Activated effector memory CD4-positive, alpha-beta T cell treated with Interleukin-2 at 50 U/mL for 16 hours (primary cell): ENCODE measurements around the gene CFL2.
"Not testable (repeated sequence)": the region's sequence is repeated elsewhere in the genome, so short reads cannot be mapped to it uniquely, and the experiment has no call there.

Experiments used
- DNase-seq: peaks from one replicate; pipeline ENCODE4 v3.0.0-alpha.2; 2020

The CFL2 gene

DNA sequence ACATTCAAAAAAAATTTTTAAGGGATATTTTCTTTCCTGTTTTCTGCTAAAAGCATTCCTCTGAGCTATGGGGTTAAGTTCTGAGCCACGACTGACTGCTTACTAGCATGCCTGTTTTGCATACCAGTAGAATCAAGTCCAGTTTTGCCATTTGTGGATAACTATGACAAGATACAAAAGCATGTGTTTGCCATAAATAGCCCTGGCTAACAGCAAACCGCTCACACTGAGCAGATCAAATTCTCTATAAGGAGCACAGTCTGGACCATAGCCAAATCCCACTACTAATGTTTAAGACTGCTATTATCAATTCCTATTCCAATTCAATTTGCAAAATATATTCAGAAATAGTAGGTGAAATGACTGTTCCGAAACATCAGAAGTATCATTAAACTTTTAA, 3.2 kb downstream of the CFL2 start:
- no peak for DNase-seq

DNA sequence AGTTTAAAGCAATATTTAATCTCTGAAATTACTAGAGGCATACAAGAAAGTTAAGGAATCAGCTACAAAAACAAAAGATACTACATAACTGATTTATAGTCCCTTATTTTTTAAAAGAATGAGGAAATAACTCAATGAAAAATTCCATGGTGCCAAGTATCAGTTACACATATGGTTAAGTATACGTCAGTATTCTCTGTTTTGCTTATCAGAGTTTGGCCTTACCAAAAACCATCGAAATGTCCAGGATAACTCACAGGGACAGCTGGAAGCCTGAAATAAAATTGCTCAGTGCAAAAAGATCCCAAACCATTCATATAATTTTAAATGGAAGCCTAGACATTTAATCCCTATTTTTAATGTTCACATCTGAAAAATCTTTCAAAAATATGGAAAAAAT, 3.6 kb downstream of the CFL2 start:
- no peak for DNase-seq

DNA sequence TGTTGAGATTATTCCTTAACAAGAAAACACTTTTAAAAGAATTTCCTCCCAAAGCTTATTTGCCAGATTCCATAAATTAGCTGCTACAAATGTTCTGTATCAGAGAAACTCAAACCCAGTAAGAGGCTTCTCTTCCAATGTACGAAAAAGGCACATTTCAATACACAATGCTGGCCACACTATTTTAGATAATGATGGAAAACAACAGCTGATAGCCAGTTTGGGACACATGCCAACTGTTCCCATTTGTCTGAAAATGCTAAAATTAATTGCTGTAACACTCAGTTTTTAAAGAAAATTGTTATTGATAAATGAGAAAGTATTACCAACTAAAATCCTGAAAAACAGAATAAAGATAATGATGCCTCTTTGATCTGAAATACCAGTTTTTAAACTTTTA, 4.4 kb downstream of the CFL2 start:
- no peak for DNase-seq

DNA sequence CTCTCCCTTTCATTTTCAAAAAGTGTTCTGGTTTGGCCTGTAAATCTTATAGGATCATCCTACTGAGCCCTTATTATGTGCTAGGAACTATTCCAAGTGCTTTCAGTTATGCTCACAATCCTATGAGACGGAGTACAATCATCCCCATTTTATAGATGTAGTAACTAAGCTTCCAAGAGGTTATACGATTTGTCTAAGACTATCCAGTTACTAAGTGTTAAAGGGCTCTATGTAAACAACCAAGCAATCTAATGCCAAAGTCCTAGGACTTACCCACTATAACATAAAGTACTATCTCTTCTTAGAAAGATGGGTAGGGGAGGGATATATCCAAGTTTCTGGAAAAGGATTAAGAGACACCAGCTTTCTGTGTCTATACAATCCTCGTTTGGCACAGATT, 6.7 kb downstream of the CFL2 start:
- DNase-seq: no peak

DNA sequence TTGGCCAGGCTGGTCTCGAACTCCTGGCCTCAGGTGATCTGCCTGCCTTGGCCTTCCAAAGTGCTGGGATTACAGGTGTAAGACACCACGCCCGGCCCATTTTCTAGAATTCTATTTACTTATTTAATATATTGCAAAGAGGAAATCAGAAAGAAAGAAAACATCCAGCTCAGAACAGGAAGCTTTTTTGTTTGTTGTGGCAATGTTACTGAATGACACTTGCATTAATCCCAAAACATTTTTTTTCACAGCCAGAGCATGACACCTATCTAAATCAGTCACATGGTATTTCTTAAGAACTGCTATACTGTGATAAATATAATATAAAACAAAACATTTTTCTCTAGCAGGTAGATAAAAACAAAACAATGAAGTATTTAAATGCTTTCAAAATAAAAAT, 12.6 kb downstream of the CFL2 start:
- DNase-seq: no peak

DNA sequence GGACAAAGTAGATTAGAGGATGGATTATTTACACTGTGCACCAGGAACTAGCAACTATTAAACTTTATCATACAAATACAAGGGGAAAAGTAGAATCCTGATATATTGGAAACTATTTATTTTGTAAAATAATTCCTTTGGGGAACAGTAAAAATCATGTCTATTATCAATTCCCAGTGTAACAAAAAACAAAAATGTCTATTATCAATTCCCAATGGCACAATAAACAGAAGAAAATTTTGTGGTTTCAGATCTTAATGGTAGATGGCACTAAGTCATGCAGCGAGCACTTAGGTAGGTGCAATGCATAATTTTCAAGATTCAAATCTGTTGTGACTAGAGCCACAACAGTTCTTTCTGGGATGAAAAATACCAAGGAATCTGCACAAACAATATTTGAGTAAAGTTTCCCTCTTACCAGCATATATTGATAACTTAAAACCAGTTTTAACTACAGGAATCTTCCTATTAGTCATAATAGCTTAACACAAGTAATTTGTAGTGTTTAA, 13.7 kb downstream of the CFL2 start:
- DNase-seq: no peak

DNA sequence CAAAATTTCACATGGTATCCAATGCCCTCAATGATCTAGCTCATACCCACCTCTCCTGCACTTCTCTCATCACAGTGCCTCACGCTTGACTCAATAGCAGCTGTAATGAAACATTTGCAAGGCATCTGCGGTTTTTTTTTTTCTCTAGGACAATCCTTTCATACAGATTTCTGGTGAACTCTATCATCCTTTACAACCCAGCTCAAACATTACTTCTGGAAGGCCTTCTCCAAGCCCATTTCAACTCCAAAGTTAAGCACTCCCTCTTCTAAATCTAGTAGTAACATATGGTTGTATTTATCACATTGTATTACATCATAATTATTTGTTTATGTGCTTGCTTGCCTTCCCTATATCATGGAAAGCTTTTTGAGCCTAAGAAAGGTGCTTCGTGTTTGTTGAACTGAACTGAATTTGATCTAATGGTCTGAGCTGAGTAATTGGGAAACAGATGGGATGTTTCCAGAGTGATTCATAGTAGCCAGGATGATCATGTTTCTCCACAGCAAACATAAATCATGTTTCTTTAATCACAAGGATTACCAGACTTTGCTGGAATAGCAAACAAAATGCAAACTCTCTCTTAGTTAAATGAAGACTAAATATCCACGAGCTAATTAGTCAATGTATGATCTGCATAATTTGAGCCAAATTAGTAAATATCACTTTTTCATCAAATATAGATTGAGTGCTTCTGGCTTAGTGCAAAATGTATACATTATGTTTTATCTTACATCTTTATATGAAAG, 14.3 kb downstream of the CFL2 start:
- no peak for DNase-seq

DNA sequence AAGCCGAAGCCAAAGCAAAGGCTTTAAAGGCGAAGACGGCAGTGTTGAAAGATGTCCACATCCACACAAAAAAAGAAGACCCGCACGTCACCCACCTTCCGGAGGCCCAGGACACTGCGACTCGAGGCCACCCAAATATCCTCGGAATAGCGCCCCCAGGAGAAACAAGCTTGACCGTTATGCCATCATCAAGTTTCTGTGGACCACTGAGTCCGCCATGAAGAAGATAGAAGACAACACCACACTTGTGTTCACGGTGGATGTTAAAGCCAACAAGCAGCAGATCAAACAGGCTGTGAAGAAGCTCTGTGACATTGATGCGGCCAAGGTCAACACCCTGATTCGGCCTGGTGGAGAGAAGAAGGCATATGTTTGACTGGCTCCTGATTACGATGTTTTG, 20.2 kb downstream of the CFL2 start:
- not testable (repeated sequence) for DNase-seq

DNA sequence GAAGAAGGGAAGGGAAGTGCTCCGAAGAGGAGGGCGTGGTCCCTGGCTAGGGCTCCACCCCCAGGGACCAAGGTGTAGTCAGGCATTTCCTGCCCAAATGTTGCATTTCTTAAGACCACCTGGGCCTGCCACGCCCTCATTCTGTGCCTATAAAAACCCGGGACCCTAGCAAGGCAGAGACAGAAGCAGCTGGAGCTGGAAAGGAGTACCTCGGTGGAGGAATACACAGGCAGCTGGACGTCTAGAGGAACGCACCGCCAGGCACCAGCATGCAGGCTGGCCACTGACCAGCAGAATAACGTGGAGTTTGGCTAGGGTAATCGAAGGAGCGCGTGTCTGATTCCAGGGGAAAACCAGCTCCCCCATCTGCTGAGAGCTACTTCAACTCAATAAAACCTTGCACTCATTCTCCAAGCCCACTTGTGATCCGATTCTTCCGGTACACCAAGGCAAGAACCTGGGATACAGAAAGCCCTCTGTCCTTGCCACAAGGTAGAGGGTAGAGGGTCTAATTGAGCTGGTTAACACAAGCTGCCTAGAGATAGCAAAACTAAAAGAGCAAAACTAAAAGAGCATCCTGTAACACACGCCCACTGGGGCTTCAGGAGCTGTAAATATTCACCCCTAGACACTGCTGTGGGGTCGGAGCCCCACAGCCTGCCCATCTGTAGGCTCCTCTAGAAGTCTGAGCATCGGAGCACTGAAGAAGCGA, 21.0 kb downstream of the CFL2 start:
- DNase-seq: no peak

DNA sequence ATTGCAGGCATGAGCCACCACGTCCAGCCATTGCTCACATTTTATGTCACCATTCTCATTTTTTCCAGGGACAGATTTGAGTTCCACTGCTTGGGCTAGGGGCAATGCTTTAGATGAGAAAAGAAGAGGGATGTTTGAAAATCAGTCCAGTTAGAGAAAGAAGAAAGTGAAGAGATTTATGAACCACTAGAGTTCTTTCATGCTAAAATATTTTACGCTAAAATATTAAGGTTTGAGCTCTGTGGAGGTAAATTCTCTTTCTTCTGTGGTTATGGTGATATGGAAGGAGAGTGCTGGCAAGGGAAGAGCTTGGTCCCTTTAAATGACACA, 21.5 kb downstream of the CFL2 start:
- no peak for DNase-seq

DNA sequence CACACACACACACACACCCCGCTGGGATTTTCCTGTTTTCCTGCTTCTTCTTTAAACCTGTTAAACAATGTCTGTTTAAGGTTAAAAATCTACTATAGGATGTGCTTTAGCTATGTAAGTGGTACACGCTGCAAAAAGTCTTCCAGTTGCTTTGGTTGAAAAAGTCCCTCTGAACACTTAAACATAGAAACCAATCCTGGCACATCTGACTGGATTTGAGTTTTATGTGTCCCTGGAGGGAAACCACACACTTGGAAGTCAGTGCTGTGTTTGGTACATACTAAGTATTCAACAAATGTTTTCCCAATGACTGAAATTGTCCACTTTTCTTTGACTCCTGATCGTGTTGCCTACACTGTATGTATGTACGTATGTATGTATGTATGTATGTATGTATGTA, 22.0 kb downstream of the CFL2 start:
- DNase-seq: no peak

DNA sequence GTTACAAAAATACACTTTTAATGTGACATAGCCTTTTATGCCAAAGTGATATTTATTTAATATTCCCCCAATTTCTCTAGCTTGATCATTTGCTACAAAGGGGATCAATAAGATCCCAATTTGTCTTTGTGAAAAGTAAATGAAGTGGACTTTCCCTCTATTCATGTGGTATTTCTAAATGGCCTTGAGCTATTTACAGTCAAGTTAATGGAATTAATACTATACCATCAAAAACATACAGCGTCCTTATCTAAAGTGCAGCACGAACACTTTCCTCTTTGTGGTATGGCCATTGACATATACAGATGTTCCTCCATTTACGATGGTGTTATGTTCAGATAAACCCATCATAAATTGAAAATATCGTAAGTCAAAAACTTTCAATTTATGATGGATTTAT, 23.2 kb downstream of the CFL2 start:
- no peak for DNase-seq

DNA sequence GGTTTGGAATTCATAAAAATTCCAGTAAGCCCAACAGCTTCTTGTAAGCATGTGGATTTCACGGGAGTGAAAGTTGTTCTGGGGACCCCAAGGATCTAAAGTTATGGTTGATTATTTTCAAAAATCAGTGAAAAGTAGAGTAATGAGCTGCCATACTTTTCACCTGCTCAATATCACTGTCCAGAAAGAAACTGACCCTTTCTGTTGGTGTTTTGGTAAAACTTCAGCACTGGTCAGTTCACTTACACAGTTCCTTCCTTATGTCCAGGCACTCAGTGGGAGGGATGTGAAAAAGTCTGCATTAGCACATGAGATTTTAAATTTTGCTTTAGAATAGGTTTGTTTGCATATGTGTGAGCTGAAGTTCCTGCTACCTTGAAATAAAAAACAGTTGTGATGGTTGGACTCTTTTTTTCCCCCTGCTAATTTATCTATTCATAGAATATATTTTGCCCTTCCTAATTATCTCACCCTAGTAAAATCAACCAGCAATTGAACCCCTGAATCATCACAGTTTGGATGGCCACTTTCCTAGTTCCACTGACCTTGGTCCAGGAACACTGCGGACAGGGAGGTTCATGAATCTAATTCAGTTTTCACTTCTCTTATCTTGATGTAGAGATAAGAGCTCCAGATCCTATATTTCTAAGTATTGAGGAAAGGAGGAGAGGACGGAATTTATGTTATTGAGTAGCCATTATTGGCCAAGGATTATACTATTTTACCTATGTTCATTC, 25.8 kb downstream of the CFL2 start:
- no peak for DNase-seq

DNA sequence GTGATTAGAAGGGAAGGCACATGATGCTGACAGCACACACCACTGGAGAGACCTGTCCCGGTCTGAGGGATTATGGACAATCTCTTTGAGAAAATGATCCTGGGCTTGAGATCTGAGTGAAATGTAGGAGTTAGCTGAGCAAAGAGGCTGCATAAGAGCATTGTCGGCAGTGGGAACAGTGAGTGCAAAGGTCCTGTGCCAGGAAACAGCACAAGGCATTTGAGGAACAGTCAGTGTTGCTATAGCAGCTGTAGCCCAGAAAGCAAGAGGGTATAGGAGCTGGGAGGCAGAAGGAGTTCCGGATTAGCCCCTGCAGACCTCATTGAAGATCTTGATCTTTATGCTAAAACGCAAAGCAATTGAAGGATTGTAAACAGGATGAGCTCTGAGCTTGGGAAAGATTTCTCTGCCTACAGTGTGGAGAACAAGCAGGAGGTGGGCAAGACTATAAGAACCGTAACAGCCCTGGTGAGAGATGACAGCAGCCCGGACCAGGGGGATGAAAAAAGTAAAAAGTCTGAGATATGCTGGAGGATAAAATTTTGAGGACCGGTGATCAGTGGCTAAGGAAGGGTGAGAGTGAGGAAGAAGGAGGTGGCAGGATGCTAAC, 28.5 kb downstream of the CFL2 start:
- no peak for DNase-seq

DNA sequence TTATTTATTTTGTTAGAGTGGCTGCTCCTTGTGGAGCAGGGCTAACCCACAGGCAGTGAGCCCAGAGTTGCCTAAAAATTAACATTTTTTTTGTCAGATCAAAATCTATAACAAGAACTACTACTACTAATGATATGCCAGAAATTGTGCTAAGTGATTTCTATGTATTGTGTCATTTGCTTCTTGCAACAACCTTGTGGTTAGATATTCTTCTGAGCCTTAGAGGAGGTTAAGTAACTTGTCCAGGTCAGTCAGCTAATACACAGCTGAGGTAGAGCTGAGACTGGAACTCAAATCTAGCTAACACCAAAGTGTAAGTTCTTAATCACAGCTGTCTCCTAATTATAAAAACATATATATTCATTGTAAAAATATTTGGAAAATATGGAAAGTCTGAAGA, 29.8 kb downstream of the CFL2 start:
- no peak for DNase-seq

DNA sequence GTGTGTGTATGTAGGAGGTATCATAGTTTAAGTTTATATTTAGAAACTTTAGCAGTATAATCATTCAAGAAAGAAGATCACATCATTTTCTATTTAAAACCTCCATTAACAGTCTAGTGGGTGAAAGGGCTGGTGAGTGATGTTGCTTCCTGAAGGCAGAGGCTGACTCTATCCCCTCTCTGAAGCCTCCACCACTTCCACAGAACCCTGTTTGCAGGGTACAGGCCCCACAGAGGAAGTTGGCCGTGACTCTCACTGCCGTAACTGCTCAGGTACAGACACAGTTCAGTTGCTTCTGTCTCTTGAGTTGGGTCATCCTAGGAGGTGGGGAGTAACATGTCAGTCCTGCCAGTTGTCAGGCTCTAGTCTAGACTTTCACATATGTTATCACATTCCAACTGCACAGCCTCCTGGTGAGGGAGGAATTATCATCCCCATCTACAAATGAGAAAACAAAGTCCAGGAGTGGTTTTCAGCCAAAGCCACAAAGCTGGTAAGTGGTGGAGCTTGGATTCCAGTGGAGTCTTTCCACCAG, 31.5 kb downstream of the CFL2 start:
- no peak for DNase-seq

DNA sequence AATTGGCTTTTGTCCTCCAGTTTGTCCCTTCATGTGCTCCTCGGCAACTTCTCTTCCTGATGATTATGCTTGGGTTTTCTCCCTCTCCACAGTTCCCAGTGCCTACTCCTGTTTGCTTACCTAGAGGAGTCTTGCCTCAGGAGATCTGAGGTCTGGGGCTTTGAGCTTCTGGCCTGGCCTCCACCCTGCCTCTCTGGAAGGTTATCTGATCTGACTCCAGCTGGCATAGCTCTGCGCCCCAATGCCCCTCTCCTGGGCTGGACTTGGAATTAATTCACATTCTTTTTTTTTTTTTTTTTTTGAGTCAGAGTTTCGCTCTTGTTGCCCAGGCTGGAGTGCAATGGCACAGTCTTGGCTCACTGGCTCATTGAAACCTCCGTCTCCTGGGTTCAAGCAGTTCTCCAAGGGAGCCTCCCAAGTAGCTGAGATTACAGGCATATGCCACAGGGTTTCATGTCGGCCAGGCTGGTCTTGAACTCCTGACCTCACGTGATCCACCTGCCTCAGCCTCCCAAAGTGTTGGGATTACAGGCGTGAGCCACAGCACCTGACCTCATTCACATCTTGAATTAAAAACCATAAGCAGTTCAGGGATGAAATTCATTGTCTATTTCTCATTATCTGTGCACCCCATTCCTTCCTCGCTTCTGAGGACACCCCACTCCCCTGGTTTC, 33.5 kb downstream of the CFL2 start:
- DNase-seq: no peak

DNA sequence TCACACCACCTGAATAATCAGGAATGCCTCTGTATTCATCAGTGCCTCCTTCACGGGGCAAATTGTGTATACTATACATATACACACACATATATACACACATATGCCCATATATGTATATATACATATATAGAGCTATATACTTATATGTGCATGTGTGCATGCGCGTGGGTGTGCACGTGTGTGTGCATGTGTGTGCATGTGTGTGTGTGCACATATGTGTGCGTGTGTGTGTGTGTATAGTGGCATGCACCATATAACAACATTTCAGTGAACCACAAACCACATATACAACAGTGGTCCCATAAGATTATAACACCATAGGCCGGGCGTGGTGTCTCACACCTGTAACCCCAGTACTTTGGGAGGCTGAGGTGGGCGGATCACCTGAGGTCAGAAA, 35.7 kb downstream of the CFL2 start:
- no peak for DNase-seq

DNA sequence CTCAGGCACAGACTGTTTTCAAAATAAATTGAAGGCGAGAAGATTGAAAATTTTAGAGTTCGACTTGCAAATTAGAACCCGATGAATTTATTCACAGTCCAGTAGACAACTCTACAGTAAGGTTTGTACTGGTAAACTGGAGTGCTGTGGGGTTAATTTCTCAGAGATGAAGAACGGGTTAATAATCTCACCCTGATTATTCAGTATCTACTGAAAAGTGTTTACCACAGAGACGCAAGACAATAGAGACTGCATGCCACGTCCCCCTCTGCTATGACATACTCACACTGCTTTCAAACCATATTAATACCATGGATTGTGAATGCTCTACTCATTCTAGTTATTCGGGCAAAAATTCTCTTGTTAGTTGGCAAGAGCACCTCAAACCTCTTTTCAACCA, 36.1 kb downstream of the CFL2 start:
- DNase-seq: no peak

DNA sequence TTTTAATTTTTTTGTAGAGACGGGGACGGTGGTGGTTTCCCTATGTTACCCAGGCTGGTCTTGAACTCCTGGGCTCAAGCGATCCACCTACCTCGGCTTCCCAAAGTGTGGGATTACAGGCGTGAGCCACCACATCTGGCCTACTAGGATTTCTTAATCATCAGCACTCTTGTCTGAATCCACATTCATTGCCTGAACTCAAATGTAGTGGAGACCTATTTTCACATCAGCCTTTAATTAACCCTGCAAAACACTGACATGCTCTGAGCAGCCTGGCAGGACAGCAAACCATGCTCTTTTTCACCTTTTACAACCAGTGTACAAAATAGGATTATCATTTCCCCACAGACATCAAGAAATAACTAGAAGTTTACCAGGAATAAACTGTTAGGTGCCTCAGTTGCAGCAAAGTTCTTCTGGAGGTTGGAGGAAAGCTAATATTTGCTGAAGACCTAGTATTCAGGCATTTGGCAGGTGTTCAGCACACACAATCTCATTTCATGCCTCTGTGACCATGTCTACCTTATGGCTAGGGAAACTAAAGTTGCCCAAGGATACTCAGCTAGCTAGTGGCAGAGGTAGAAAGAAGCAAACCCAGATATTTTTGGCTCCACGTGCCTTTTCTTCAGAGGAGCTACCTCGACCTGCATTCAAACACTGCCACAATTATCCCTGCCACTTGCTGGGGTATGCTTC, 37.7 kb downstream of the CFL2 start:
- DNase-seq: no peak

DNA sequence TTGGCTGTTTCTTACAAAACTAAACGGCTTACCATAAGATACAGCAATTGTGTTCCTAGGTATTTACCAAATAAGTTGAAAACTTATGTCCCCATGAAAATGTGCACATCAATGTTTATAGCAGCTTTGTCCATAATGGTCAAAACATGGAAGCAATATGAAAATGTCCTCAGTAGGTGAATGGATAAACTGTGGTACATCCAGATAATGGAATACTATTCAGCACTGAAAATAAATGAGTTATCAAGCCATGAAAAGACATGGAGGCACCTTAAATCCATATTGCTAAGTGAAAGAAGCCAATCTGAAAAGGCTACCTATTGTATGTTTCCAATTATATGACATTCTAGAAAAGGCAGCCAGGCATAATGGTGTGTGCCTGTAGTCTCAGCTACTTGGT, 40.7 kb downstream of the CFL2 start:
- DNase-seq: no peak

DNA sequence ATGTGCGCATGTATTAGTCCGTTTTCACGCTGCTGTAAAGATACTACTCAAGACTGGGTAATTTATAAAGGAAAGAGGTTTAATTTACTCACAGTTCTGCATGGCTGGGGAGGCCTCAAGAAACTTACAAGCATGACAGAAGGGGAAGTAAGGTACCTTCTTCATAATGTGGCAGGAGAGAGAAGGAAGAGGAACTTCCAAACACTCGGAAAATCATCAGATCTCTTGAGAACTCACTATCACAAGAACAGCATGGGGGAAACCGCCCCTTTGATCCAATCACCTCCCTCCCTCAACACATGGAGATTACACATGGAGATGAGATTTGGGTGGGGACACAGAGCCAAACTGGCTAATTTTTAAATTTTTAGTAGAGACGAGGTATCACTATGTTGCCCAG, 42.7 kb downstream of the CFL2 start:
- DNase-seq: no peak
